ENCODE results near the gene NOS3. TPM values are rescaled to one million over a fixed set of nuclear protein-coding genes. Genes with fewer than 3 reads are reported as not detected.

The NOS3 gene
- total and polyA plus RNA-seq, 2 of the 13 experiments (the other 11 are each of a cell fraction or from before 2014, with no cell fraction given): 3.7 to 7.5 TPM

GRCh38 chr7:150946421-150947240 lies 44.2 kb upstream of the NOS3 start:
- peaks cover 11 to 58% of the 10 kb centered on the region in 2 experiments for H3K27me3 ChIP-seq (ENCODE audit: control insufficient read depth in 1 of 2, insufficient read depth in 2 of 2, low read length in 2 of 2)
- no peak overlapping the region for H2AFZ ChIP-seq (ENCODE audit: low read length)
- H4K20me1 ChIP-seq (ENCODE audit: insufficient read depth, low read length): no peaks in the 10 kb centered on the region
- TF ChIP-seq KLF13 (CRISPR knock-in tag; IDR thresholded peaks at IDR 0.05) (no peak), SP1 (IDR thresholded peaks at IDR 0.05) (no peak), SP1 (CRISPR knock-in tag; IDR thresholded peaks at IDR 0.05) (no peak), ZFAT (CRISPR knock-in tag; conservative IDR thresholded peaks at IDR 0.05) (no peak), SMAD1 (CRISPR knock-in tag; IDR thresholded peaks at IDR 0.05; ENCODE audit: borderline replicate concordance, low read depth) (no peak), JUN (CRISPR knock-in tag; IDR thresholded peaks at IDR 0.05) (no peak), KLF9 (CRISPR knock-in tag; IDR thresholded peaks at IDR 0.05; ENCODE audit: low read depth) (no peak), ZNF775 (CRISPR knock-in tag; IDR thresholded peaks at IDR 0.05; ENCODE audit: borderline replicate concordance) (no peak), ZNF30 (CRISPR knock-in tag; IDR thresholded peaks at IDR 0.05) (no peak), THYN1 (CRISPR knock-in tag; IDR thresholded peaks at IDR 0.05; ENCODE audit: borderline replicate concordance, low read depth) (no peak), ATF7-NPFF (CRISPR knock-in tag; IDR thresholded peaks at IDR 0.05; ENCODE audit: low read depth) (no peak), STAG1 (CRISPR knock-in tag; IDR thresholded peaks at IDR 0.05) (no peak), WIZ (CRISPR knock-in tag; IDR thresholded peaks at IDR 0.05) (no peak), ZNF251 (CRISPR knock-in tag; IDR thresholded peaks at IDR 0.05) (no peak), IRF9 (CRISPR knock-in tag; IDR thresholded peaks at IDR 0.05; ENCODE audit: borderline replicate concordance) (no peak), ARNT (IDR thresholded peaks at IDR 0.05) (no peak), SRSF1 (optimal IDR thresholded peaks at IDR 0.05; ENCODE audit: low read depth, low read length) (no peak)
- no peak overlapping the region for H3K4me2 ChIP-seq (ENCODE audit: low read depth, low read length)
- in situ Hi-C loops (cut with HindIII; ENCODE audit: extremely low pct_ligation_motif_present, low pct_unique_long_range_greater_than_20kb): no loop called here
- no peak overlapping the region for H3K27ac ChIP-seq (ENCODE audit: extremely low read length, insufficient read depth, low read length)
- ChIA-PET POLR2A (no interaction called here), CTCF (ENCODE audit: low intra/inter-chr PET ratio, low total read pairs) (no interaction called here)
- H3K9me3 ChIP-seq (ENCODE audit: low read length): no peaks in the 10 kb centered on the region
- H3K36me3 ChIP-seq (replicated peaks in 1 of 2; ENCODE audit: control insufficient read depth in 1 of 2, insufficient read depth in 2 of 2, low read length in 2 of 2): no peaks in the 10 kb centered on the region
- DNase-seq (ENCODE audit: low spot score): no peak
- WGBS (ENCODE audit: low lambda C conversion rate): 17% methylated on average over 13 of the region's 27 CpGs
- peak; percentile 7; the same call in 1 of the 3 replicates for ATAC-seq
- intact Hi-C loops (cut with micrococcal nuclease; ENCODE audit: unreplicated experiment): no loop called here
- no peak overlapping the region for H3K4me3 ChIP-seq (replicated peaks in 1 of 3; ENCODE audit: insufficient read depth in 1 of 3, low read depth in 2 of 3, low read length in 3 of 3)
- no TSS peak for BruUV-seq (replicated peaks)
- no peaks in the 10 kb centered on the region for H3K79me2 ChIP-seq (ENCODE audit: insufficient read depth, low read length)
- H3K9ac ChIP-seq (ENCODE audit: insufficient read depth, low read depth, low read length): no peak overlapping the region
- H3K4me1 ChIP-seq (ENCODE audit: insufficient read depth, low read length): no peaks in the 10 kb centered on the region
- no peak for FAIRE-seq
